ENCODE measurements around the gene SPOCK1.

The SPOCK1 gene

GRCh38 chr5:137194300-137194699, 304.8 kb downstream of the SPOCK1 start:
- DNase-seq: no peak

GRCh38 chr5:137192293-137192743, 306.8 kb downstream of the SPOCK1 start:
- Histone ChIP-seq H2AK5ac (ENCODE audit: low read length, severe bottlenecking) (no peak overlapping the region), H3K27me3 (ENCODE audit: control insufficient read depth in 1 of 2, insufficient read depth in 1 of 2, low read length in 2 of 2) (no peaks in the 10 kb centered on the region), H3K18ac (ENCODE audit: low read depth in 1 of 2, low read length in 2 of 2) (no peak overlapping the region), H3K4ac (ENCODE audit: low read depth in 1 of 2, low read length in 2 of 2) (no peak overlapping the region), H4K8ac (ENCODE audit: low read length) (no peak overlapping the region), H3K23ac (ENCODE audit: low read length in 2 of 2) (no peak overlapping the region), H3K36me3 (ENCODE audit: control insufficient read depth in 1 of 2, insufficient read depth in 2 of 2, low read depth in 1 of 2, low read length in 2 of 2) (no peaks in the 10 kb centered on the region), H3K4me1 (ENCODE audit: control insufficient read depth, insufficient read depth, low read depth, low read length) (no peaks in the 10 kb centered on the region), H3K27ac (ENCODE audit: low read length, poor library complexity, severe bottlenecking) (no peak overlapping the region), H2BK120ac (ENCODE audit: low read depth, low read length) (no peak overlapping the region), H3K14ac (ENCODE audit: low read length in 2 of 2) (no peak overlapping the region), H2BK15ac (ENCODE audit: low read depth, poor library complexity, severe bottlenecking) (no peak overlapping the region), H3K9me3 (ENCODE audit: control insufficient read depth, low read length) (no peaks in the 10 kb centered on the region), H3K79me1 (replicated peaks; ENCODE audit: low read length, poor library complexity, severe bottlenecking) (no peaks in the 10 kb centered on the region), H3K9ac (ENCODE audit: low read length) (no peak overlapping the region), H4K91ac (ENCODE audit: low read length) (no peak overlapping the region), H2BK5ac (ENCODE audit: low read depth, low read length, poor library complexity, severe bottlenecking) (no peak overlapping the region), H2BK12ac (ENCODE audit: low read length in 2 of 2) (no peak overlapping the region), H3K4me2 (ENCODE audit: low read length, poor library complexity, severe bottlenecking) (no peak overlapping the region), H3K4me3 (ENCODE audit: insufficient read depth in 1 of 2, low read depth in 1 of 2, low read length in 2 of 2) (no peak overlapping the region), H2AFZ (ENCODE audit: low read depth, low read length) (no peak overlapping the region)
- no peak for DNase-seq
- 67% methylated on average over 1 of the region's 3 CpGs for whole genome bisulfite sequencing

More at GRCh38 chr5:137194300-137194699, 304.8 kb downstream of the SPOCK1 start:
- no peak overlapping the region for H2BK15ac ChIP-seq (ENCODE audit: low read depth, poor library complexity, severe bottlenecking)
- H3K79me1 ChIP-seq (replicated peaks; ENCODE audit: low read length, poor library complexity, severe bottlenecking): no peaks in the 10 kb centered on the region
- H3K18ac ChIP-seq (ENCODE audit: low read depth in 1 of 2, low read length in 2 of 2): no peak overlapping the region
- H3K14ac ChIP-seq (ENCODE audit: low read length in 2 of 2): no peak overlapping the region
- H2BK12ac ChIP-seq (ENCODE audit: low read length in 2 of 2): no peak overlapping the region
- H3K23ac ChIP-seq (ENCODE audit: low read length in 2 of 2): no peak overlapping the region
- H3K4ac ChIP-seq (ENCODE audit: low read depth in 1 of 2, low read length in 2 of 2): no peak overlapping the region
- no peak overlapping the region for H2BK5ac ChIP-seq (ENCODE audit: low read depth, low read length, poor library complexity, severe bottlenecking)
- H3K36me3 ChIP-seq (ENCODE audit: control insufficient read depth in 1 of 2, insufficient read depth in 2 of 2, low read depth in 1 of 2, low read length in 2 of 2): no peaks in the 10 kb centered on the region
- no peaks in the 10 kb centered on the region for H3K4me1 ChIP-seq (ENCODE audit: control insufficient read depth, insufficient read depth, low read depth, low read length)
- no peaks in the 10 kb centered on the region for H3K9me3 ChIP-seq (ENCODE audit: control insufficient read depth, low read length)
- WGBS: 79% methylated on average over 8 of the region's 8 CpGs
- no peak overlapping the region for H3K4me3 ChIP-seq (ENCODE audit: insufficient read depth in 1 of 2, low read depth in 1 of 2, low read length in 2 of 2)
- no peak overlapping the region for H3K4me2 ChIP-seq (ENCODE audit: low read length, poor library complexity, severe bottlenecking)
- no peak overlapping the region for H3K9ac ChIP-seq (ENCODE audit: low read length)
- no peak overlapping the region for H2AFZ ChIP-seq (ENCODE audit: low read depth, low read length)
- peak overlapping the region; percentile 32 for H4K91ac ChIP-seq (ENCODE audit: low read length)
- no peak overlapping the region for H3K27ac ChIP-seq (ENCODE audit: low read length, poor library complexity, severe bottlenecking)
- no peak overlapping the region for H4K8ac ChIP-seq (ENCODE audit: low read length)
- no peaks in the 10 kb centered on the region for H3K27me3 ChIP-seq (ENCODE audit: control insufficient read depth in 1 of 2, insufficient read depth in 1 of 2, low read length in 2 of 2)
- no peak overlapping the region for H2BK120ac ChIP-seq (ENCODE audit: low read depth, low read length)
- H2AK5ac ChIP-seq (ENCODE audit: low read length, severe bottlenecking): no peak overlapping the region

- no peak overlapping the region for H2AK5ac ChIP-seq (ENCODE audit: low read length, severe bottlenecking)
- no peaks in the 10 kb centered on the region for H3K79me1 ChIP-seq (replicated peaks; ENCODE audit: low read length, poor library complexity, severe bottlenecking)
- no peak overlapping the region for H4K91ac ChIP-seq (ENCODE audit: low read length)
- no peaks in the 10 kb centered on the region for H3K9me3 ChIP-seq (ENCODE audit: control insufficient read depth, low read length)
- no peak overlapping the region for H3K9ac ChIP-seq (ENCODE audit: low read length)
- H3K23ac ChIP-seq (ENCODE audit: low read length in 2 of 2): no peak overlapping the region
- H3K14ac ChIP-seq (ENCODE audit: low read length in 2 of 2): no peak overlapping the region
- H3K4ac ChIP-seq (ENCODE audit: low read depth in 1 of 2, low read length in 2 of 2): no peak overlapping the region
- H3K18ac ChIP-seq (ENCODE audit: low read depth in 1 of 2, low read length in 2 of 2): no peak overlapping the region
- H3K4me2 ChIP-seq (ENCODE audit: low read length, poor library complexity, severe bottlenecking): no peak overlapping the region
- H2AFZ ChIP-seq (ENCODE audit: low read depth, low read length): no peak overlapping the region
- no peak overlapping the region for H2BK12ac ChIP-seq (ENCODE audit: low read length in 2 of 2)
- no peak overlapping the region for H3K4me3 ChIP-seq (ENCODE audit: insufficient read depth in 1 of 2, low read depth in 1 of 2, low read length in 2 of 2)
- 88% methylated on average over 1 of the region's 2 CpGs for WGBS
- no peak overlapping the region for H2BK120ac ChIP-seq (ENCODE audit: low read depth, low read length)
- DNase-seq: no peak
- H2BK5ac ChIP-seq (ENCODE audit: low read depth, low read length, poor library complexity, severe bottlenecking): no peak overlapping the region
- H2BK15ac ChIP-seq (ENCODE audit: low read depth, poor library complexity, severe bottlenecking): no peak overlapping the region
- no peak overlapping the region for H3K27ac ChIP-seq (ENCODE audit: low read length, poor library complexity, severe bottlenecking)
- H3K27me3 ChIP-seq (ENCODE audit: control insufficient read depth in 1 of 2, insufficient read depth in 1 of 2, low read length in 2 of 2): no peaks in the 10 kb centered on the region
- H3K4me1 ChIP-seq (ENCODE audit: control insufficient read depth, insufficient read depth, low read depth, low read length): no peaks in the 10 kb centered on the region
- no peaks in the 10 kb centered on the region for H3K36me3 ChIP-seq (ENCODE audit: control insufficient read depth in 1 of 2, insufficient read depth in 2 of 2, low read depth in 1 of 2, low read length in 2 of 2)
- no peak overlapping the region for H4K8ac ChIP-seq (ENCODE audit: low read length)
These were observed 307.9 kb downstream of the SPOCK1 start for GRCh38 chr5:137191179-137191578.

GRCh38 chr5:137190441-137190840, 308.7 kb downstream of the SPOCK1 start:
- DNase-seq: no peak
- no peak overlapping the region for H4K91ac ChIP-seq (ENCODE audit: low read length)
- no peak overlapping the region for H2BK5ac ChIP-seq (ENCODE audit: low read depth, low read length, poor library complexity, severe bottlenecking)
- no peak overlapping the region for H3K23ac ChIP-seq (ENCODE audit: low read length in 2 of 2)
- no peaks in the 10 kb centered on the region for H3K4me1 ChIP-seq (ENCODE audit: control insufficient read depth, insufficient read depth, low read depth, low read length)
- H2BK15ac ChIP-seq (ENCODE audit: low read depth, poor library complexity, severe bottlenecking): no peak overlapping the region
- H4K8ac ChIP-seq (ENCODE audit: low read length): no peak overlapping the region
- no peak overlapping the region for H2BK12ac ChIP-seq (ENCODE audit: low read length in 2 of 2)
- H3K4ac ChIP-seq (ENCODE audit: low read depth in 1 of 2, low read length in 2 of 2): no peak overlapping the region
- H2AK5ac ChIP-seq (ENCODE audit: low read length, severe bottlenecking): no peak overlapping the region
- no peak overlapping the region for H3K14ac ChIP-seq (ENCODE audit: low read length in 2 of 2)
- no peak overlapping the region for H3K27ac ChIP-seq (ENCODE audit: low read length, poor library complexity, severe bottlenecking)
- no peak overlapping the region for H3K4me3 ChIP-seq (ENCODE audit: insufficient read depth in 1 of 2, low read depth in 1 of 2, low read length in 2 of 2)
- no peak overlapping the region for H3K4me2 ChIP-seq (ENCODE audit: low read length, poor library complexity, severe bottlenecking)
- no peaks in the 10 kb centered on the region for H3K9me3 ChIP-seq (ENCODE audit: control insufficient read depth, low read length)
- H3K9ac ChIP-seq (ENCODE audit: low read length): peak overlapping the region; percentile 26
- H3K36me3 ChIP-seq (ENCODE audit: control insufficient read depth in 1 of 2, insufficient read depth in 2 of 2, low read depth in 1 of 2, low read length in 2 of 2): no peaks in the 10 kb centered on the region
- no peak overlapping the region for H2BK120ac ChIP-seq (ENCODE audit: low read depth, low read length)
- no peaks in the 10 kb centered on the region for H3K79me1 ChIP-seq (replicated peaks; ENCODE audit: low read length, poor library complexity, severe bottlenecking)
- no peak overlapping the region for H3K18ac ChIP-seq (ENCODE audit: low read depth in 1 of 2, low read length in 2 of 2)
- no peaks in the 10 kb centered on the region for H3K27me3 ChIP-seq (ENCODE audit: control insufficient read depth in 1 of 2, insufficient read depth in 1 of 2, low read length in 2 of 2)
- H2AFZ ChIP-seq (ENCODE audit: low read depth, low read length): no peak overlapping the region
